ENCODE measurements around the gene VEPH1.

The VEPH1 gene

GRCh38 chr3:157387708-157388435, 115.3 kb downstream of the VEPH1 start:
- H3K4me3 ChIP-seq (ENCODE audit: low read depth, low read length), result no peak overlapping the region
- no peak for DNase-seq (ENCODE audit: low read depth)
- TF ChIP-seq CTCF (IDR thresholded peaks at IDR 0.05; ENCODE audit: insufficient read depth, low read depth, low read length, missing control alignments), result no peak

- no peak for TF ChIP-seq CTCF (IDR thresholded peaks at IDR 0.05; ENCODE audit: insufficient read depth, low read depth, low read length, missing control alignments)
- no peak for DNase-seq (ENCODE audit: low read depth)
- H3K4me3 ChIP-seq (ENCODE audit: low read depth, low read length), result no peak overlapping the region
These were observed 118.7 kb downstream of the VEPH1 start for GRCh38 chr3:157384491-157384890.

GRCh38 chr3:157384031-157384430, 119.2 kb downstream of the VEPH1 start:
- TF ChIP-seq CTCF (IDR thresholded peaks at IDR 0.05; ENCODE audit: insufficient read depth, low read depth, low read length, missing control alignments), result no peak
- DNase-seq (ENCODE audit: low read depth), result no peak

GRCh38 chr3:157381606-157382005, 121.6 kb downstream of the VEPH1 start:
- DNase-seq (ENCODE audit: low read depth), result no peak
- no peak for TF ChIP-seq CTCF (IDR thresholded peaks at IDR 0.05; ENCODE audit: insufficient read depth, low read depth, low read length, missing control alignments)
- H3K4me3 ChIP-seq (ENCODE audit: low read depth, low read length), result no peak overlapping the region

More at GRCh38 chr3:157384031-157384430, 119.2 kb downstream of the VEPH1 start:
- no peak overlapping the region for H3K4me3 ChIP-seq (ENCODE audit: low read depth, low read length)

GRCh38 chr3:157379525-157380140, 123.6 kb downstream of the VEPH1 start:
- TF ChIP-seq CTCF (IDR thresholded peaks at IDR 0.05; ENCODE audit: insufficient read depth, low read depth, low read length, missing control alignments), result no peak
- no peak for DNase-seq (ENCODE audit: low read depth)
- no peak overlapping the region for H3K4me3 ChIP-seq (ENCODE audit: low read depth, low read length)

- no peak for TF ChIP-seq CTCF (IDR thresholded peaks at IDR 0.05; ENCODE audit: insufficient read depth, low read depth, low read length, missing control alignments)
- H3K4me3 ChIP-seq (ENCODE audit: low read depth, low read length), result no peak overlapping the region
- DNase-seq (ENCODE audit: low read depth), result no peak
These were observed 126.5 kb downstream of the VEPH1 start for GRCh38 chr3:157376603-157377300.
